ENCODE measurements around the gene GNAI1. TPM values are rescaled to one million over a fixed set of nuclear protein-coding genes. Genes with fewer than 3 reads are reported as not detected.

Gene GNAI1
- total and polyA plus RNA-seq, 2 donors (not counting 1 experiment from before 2014, with no cell fraction given) = not detected

GRCh38 chr7:80142853-80143580, 8.4 kb downstream of the GNAI1 start:
- Histone ChIP-seq H4K20me1 (ENCODE audit: control insufficient read depth, insufficient read depth, low read length, poor library complexity, severe bottlenecking) (no peaks in the 10 kb centered on the region), H3K9ac (ENCODE audit: low read length) (no peak overlapping the region), H3K36me3 (replicated peaks in 1 of 2; ENCODE audit: control extremely low read depth in 1 of 2, control insufficient read depth in 1 of 2, extremely low read depth in 1 of 2, insufficient read depth in 2 of 2, low read length in 1 of 2) (no peaks in the 10 kb centered on the region), H3K79me2 (ENCODE audit: control insufficient read depth, insufficient read depth, low read length) (no peaks in the 10 kb centered on the region), H3K27ac (ENCODE audit: low read length in 2 of 2) (no peak overlapping the region), H3K4me3 (ENCODE audit: control extremely low read depth in 1 of 5, extremely low read depth in 1 of 5, insufficient read depth in 1 of 5, low read depth in 2 of 5, low read length in 4 of 5) (no peak overlapping the region), H3K9me3 (ENCODE audit: control extremely low read depth in 1 of 3, control insufficient read depth in 2 of 3, insufficient read depth in 1 of 3, low read length in 2 of 3) (no peaks in the 10 kb centered on the region), H3K4me1 (ENCODE audit: control insufficient read depth in 2 of 2, insufficient read depth in 2 of 2, low read length in 2 of 2) (no peaks in the 10 kb centered on the region), H2AFZ (ENCODE audit: insufficient read depth, low read depth, low read length, poor library complexity, severe bottlenecking) (no peak overlapping the region), H3K27me3 (replicated peaks in 1 of 4; ENCODE audit: control extremely low read depth in 1 of 4, control insufficient read depth in 3 of 4, insufficient read depth in 4 of 4, low read length in 3 of 4) (peaks cover 0 to 2% (median 0%) of the 10 kb centered on the region in 4 experiments), H3K4me2 (replicated peaks; ENCODE audit: low read depth, low read length, poor library complexity, severe bottlenecking) (no peak overlapping the region)
- TF ChIP-seq CTCF (IDR thresholded peaks at IDR 0.05) (no peak), EZH2 (IDR thresholded peaks at IDR 0.05; ENCODE audit: borderline replicate concordance, insufficient read depth, low read depth, low read length, poor library complexity, severe bottlenecking) (no peak)
- Mint-ChIP-seq H3K4me3 (no peak overlapping the region), H3K27ac (no peak overlapping the region), H3K9me3 (ENCODE audit: insufficient read depth) (no peaks in the 10 kb centered on the region), H3K4me1 (no peaks in the 10 kb centered on the region), H3K27me3 (peaks cover 15% of the 10 kb centered on the region)
- no CpG with 5 or more reads among the region's 1 CpG for WGBS (ENCODE audit: insufficient coverage)
- ChIA-PET POLR2A (no interaction called here), CTCF (no interaction called here)
- ATAC-seq (ENCODE audit: low read depth) (no peak), DNase-seq (no peak)
- intact Hi-C loops (cut with micrococcal nuclease) = no loop called here

GRCh38 chr7:80145780-80146422, 11.3 kb downstream of the GNAI1 start:
- H3K9me3 ChIP-seq (ENCODE audit: control extremely low read depth in 1 of 3, control insufficient read depth in 2 of 3, insufficient read depth in 1 of 3, low read length in 2 of 3) = no peaks in the 10 kb centered on the region
- H3K27ac ChIP-seq (ENCODE audit: low read length in 2 of 2) = no peak overlapping the region
- H4K20me1 ChIP-seq (ENCODE audit: control insufficient read depth, insufficient read depth, low read length, poor library complexity, severe bottlenecking) = no peaks in the 10 kb centered on the region
- peaks cover 3% of the 10 kb centered on the region for H3K27me3 Mint-ChIP-seq
- WGBS (ENCODE audit: insufficient coverage) = 65% methylated on average over 2 of the region's 3 CpGs
- CTCF ChIA-PET = no interaction called here
- no peak overlapping the region for H3K4me2 ChIP-seq (replicated peaks; ENCODE audit: low read depth, low read length, poor library complexity, severe bottlenecking)
- no peak for TF ChIP-seq EZH2 (IDR thresholded peaks at IDR 0.05; ENCODE audit: borderline replicate concordance, insufficient read depth, low read depth, low read length, poor library complexity, severe bottlenecking)
- no peak for TF ChIP-seq CTCF (IDR thresholded peaks at IDR 0.05)
- no peak overlapping the region for H2AFZ ChIP-seq (ENCODE audit: insufficient read depth, low read depth, low read length, poor library complexity, severe bottlenecking)
- ATAC-seq (ENCODE audit: low read depth) (no peak), DNase-seq (no peak)
- peaks cover 0 to 2% (median 0%) of the 10 kb centered on the region in 4 experiments for H3K27me3 ChIP-seq (replicated peaks in 1 of 4; ENCODE audit: control extremely low read depth in 1 of 4, control insufficient read depth in 3 of 4, insufficient read depth in 4 of 4, low read length in 3 of 4)
- intact Hi-C loops (cut with micrococcal nuclease) = no loop called here
- no peak overlapping the region for H3K4me3 ChIP-seq (ENCODE audit: control extremely low read depth in 1 of 5, extremely low read depth in 1 of 5, insufficient read depth in 1 of 5, low read depth in 2 of 5, low read length in 4 of 5)
- no peaks in the 10 kb centered on the region for H3K36me3 ChIP-seq (replicated peaks in 1 of 2; ENCODE audit: control extremely low read depth in 1 of 2, control insufficient read depth in 1 of 2, extremely low read depth in 1 of 2, insufficient read depth in 2 of 2, low read length in 1 of 2)
- no peaks in the 10 kb centered on the region for H3K9me3 Mint-ChIP-seq (ENCODE audit: insufficient read depth)
- no peaks in the 10 kb centered on the region for H3K4me1 ChIP-seq (ENCODE audit: control insufficient read depth in 2 of 2, insufficient read depth in 2 of 2, low read length in 2 of 2)
- no peak overlapping the region for H3K9ac ChIP-seq (ENCODE audit: low read length)
- H3K79me2 ChIP-seq (ENCODE audit: control insufficient read depth, insufficient read depth, low read length) = no peaks in the 10 kb centered on the region
- no peak overlapping the region for H3K27ac Mint-ChIP-seq
- H3K4me1 Mint-ChIP-seq = no peaks in the 10 kb centered on the region
- POLR2A ChIA-PET = no interaction called here
- no peak overlapping the region for H3K4me3 Mint-ChIP-seq

All from B cell (primary cell).